Nephron (organoid): ENCODE results near the gene KCNMA1.

Experiments used
- H3K27ac Mint-ChIP-seq, 3 experiments: 2 replicates each; pipeline ENCODE4 v1.8.0; 2020; ENCODE audit warnings: mixed read lengths in 3 of 3, mild to moderate bottlenecking in 2 of 3, moderate library complexity in 1 of 3
- H3K27me3 Mint-ChIP-seq: 2 replicates; pipeline ENCODE4 v1.8.0; 2021; ENCODE audit warnings: low read depth, mild to moderate bottlenecking, moderate library complexity, mixed read lengths
- H3K36me3 Mint-ChIP-seq: 2 replicates; pipeline ENCODE4 v1.8.0; 2020; ENCODE audit warnings: low read depth, mixed read lengths
- H3K4me1 Mint-ChIP-seq: 2 replicates; pipeline ENCODE4 v1.8.0; 2020; ENCODE audit warnings: mixed read lengths
- H3K4me3 Mint-ChIP-seq, 3 experiments: 2 replicates each; pipeline ENCODE4 v1.8.0; 2020; ENCODE audit warnings: mild to moderate bottlenecking in 3 of 3, mixed read lengths in 3 of 3, moderate library complexity in 2 of 3
- H3K9me3 Mint-ChIP-seq: 2 replicates; pipeline ENCODE4 v1.8.0; 2020; ENCODE audit warnings: mixed read lengths
- CTCF ChIP-seq, 3 experiments: fragments of 200-600 bp; sonication (generic); IDR thresholded peaks; one replicate each; pipeline ENCODE4 v1.5.0; 2021; ENCODE audit warnings: antibody characterized with exemption in 3 of 3; ENCODE audit not compliant: unreplicated experiment in 3 of 3

KCNMA1 gene

GRCh38 chr10:77043420-77043763 lies 594.2 kb downstream of the KCNMA1 start:
- peaks cover 25% of the 10 kb centered on the region for H3K4me1 Mint-ChIP-seq
- TF ChIP-seq CTCF (IDR thresholded peaks at IDR 0.05; ENCODE audit: unreplicated experiment in 3 of 3): no peak
- H3K36me3 Mint-ChIP-seq: no peaks in the 10 kb centered on the region
- H3K9me3 Mint-ChIP-seq: no peaks in the 10 kb centered on the region
- H3K27ac Mint-ChIP-seq: no peak overlapping the region
- no peak overlapping the region for H3K4me3 Mint-ChIP-seq
- H3K27me3 Mint-ChIP-seq: no peaks in the 10 kb centered on the region

GRCh38 chr10:77042706-77043419 lies 594.7 kb downstream of the KCNMA1 start:
- Mint-ChIP-seq H3K27me3 (no peaks in the 10 kb centered on the region), H3K4me3 (no peak overlapping the region)

DNA sequence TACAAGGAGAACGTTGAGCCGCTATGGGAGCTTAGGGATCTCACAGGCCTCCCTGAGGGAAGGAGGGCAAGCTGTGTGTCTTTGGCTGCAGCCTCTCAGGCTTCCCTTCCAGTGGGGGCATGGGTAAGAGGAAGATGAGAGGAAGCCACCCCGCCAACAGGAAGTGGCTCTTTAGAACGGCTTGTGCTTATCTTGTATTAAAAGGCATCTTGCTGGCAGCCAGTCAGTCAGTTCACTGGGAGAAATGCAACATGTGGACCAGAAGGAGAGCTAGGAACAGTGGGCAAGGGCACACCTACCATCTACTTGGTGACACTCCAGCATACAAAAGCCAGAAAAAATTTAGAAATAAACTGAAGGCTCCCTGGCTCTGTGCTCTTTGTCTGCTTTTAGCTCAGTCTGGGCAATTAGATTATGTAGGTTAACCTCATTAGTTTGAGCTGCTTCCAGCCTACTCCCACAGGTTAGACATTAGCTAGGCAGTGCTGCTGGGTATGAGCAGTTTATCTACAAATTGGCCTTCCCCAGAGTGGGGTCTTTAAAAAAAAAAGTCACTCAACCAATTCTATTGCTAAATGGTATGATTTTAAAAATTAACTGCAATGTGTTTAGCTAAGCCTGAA lies 595.9 kb downstream of the KCNMA1 start:
- H3K4me3 Mint-ChIP-seq: no peak overlapping the region
- no peak for TF ChIP-seq CTCF (IDR thresholded peaks at IDR 0.05; ENCODE audit: unreplicated experiment in 3 of 3)
- no peaks in the 10 kb centered on the region for H3K9me3 Mint-ChIP-seq
- H3K27me3 Mint-ChIP-seq: no peaks in the 10 kb centered on the region
- peaks cover 31% of the 10 kb centered on the region for H3K4me1 Mint-ChIP-seq
- H3K36me3 Mint-ChIP-seq: no peaks in the 10 kb centered on the region
- peak overlapping the region; percentile 11 to 80 (median 33) for H3K27ac Mint-ChIP-seq

More at GRCh38 chr10:77042706-77043419, 594.7 kb downstream of the KCNMA1 start:
- no peaks in the 10 kb centered on the region for H3K9me3 Mint-ChIP-seq
- H3K36me3 Mint-ChIP-seq: no peaks in the 10 kb centered on the region
- no peak overlapping the region for H3K27ac Mint-ChIP-seq
- peaks cover 29% of the 10 kb centered on the region for H3K4me1 Mint-ChIP-seq
- no peak for TF ChIP-seq CTCF (IDR thresholded peaks at IDR 0.05; ENCODE audit: unreplicated experiment in 3 of 3)

- Mint-ChIP-seq H3K4me3 (no peak overlapping the region), H3K4me1 (peaks cover 47% of the 10 kb centered on the region), H3K27ac (peak overlapping the region; percentile 38 to 73 (median 59)), H3K27me3 (peaks cover 6% of the 10 kb centered on the region), H3K36me3 (no peaks in the 10 kb centered on the region), H3K9me3 (no peaks in the 10 kb centered on the region)
- no peak for TF ChIP-seq CTCF (IDR thresholded peaks at IDR 0.05; ENCODE audit: unreplicated experiment in 3 of 3)
Observed at GRCh38 chr10:77038407-77038806, 599.2 kb downstream of the KCNMA1 start.

GRCh38 chr10:77037735-77038403 lies 599.7 kb downstream of the KCNMA1 start:
- no peak overlapping the region for H3K4me3 Mint-ChIP-seq

More at GRCh38 chr10:77037735-77038403, 599.7 kb downstream of the KCNMA1 start:
- peak overlapping the region; percentile 38 to 73 (median 59) for H3K27ac Mint-ChIP-seq
- peaks cover 6% of the 10 kb centered on the region for H3K27me3 Mint-ChIP-seq
- H3K4me1 Mint-ChIP-seq: peaks cover 51% of the 10 kb centered on the region
- H3K36me3 Mint-ChIP-seq: no peaks in the 10 kb centered on the region
- TF ChIP-seq CTCF (IDR thresholded peaks at IDR 0.05; ENCODE audit: unreplicated experiment in 3 of 3): no peak
- no peaks in the 10 kb centered on the region for H3K9me3 Mint-ChIP-seq
